Heart left ventricle (tissue), 13 donors: Measurements from ENCODE around the gene TENM3.

Experiments
- POLR2A ChIP-seq, 2 donors: fragments of 450-650 bp; IDR thresholded peaks; one replicate each; pipeline ENCODE4 v1.6.1; 2017; ENCODE audit warnings: antibody characterized with exemption in 2 of 2, mild to moderate bottlenecking in 2 of 2, moderate library complexity in 2 of 2
- TF ChIP-seq, protein P1 (sequence below), 12 donors: fragments of 200-600 bp; sonication (generic) in 4 of 12; IDR thresholded peaks; one replicate each; pipeline versions ENCODE4 v1.5.0 to v1.8.0; 2018 to 2022; ENCODE audit warnings: antibody characterized with exemption in 12 of 12, mild to moderate bottlenecking in 5 of 12
- donor health status: ischemic (EF 13 %, LVEDD 7.1; RV severe dilation, severe dysfunction).
- donor health status: DM: no; HTN: yes; CAD: no.
- donor health status: DM: no; HTN: no; CAD: no.
- donor health status: ischemic (EF 25% LVEDD 6.9; RV normal size, moderate dysfunction).
- donor health status: ischemic (EF 25% LVEDD 5.7; RV mildly dilated, moderate dysfunction).
- donor health status: ischemic (EF 35%, LVEDD 5.7; RV mildly dilated, moderate dysfunction).
- donor health status: nonischemic (EF 11% LVEDD 7.7; RV severe dilation, severe dysfunction).
- donor health status: DM: yes; HTN: yes; CAD: no.
- donor health status: PGD.
- donor health status: ischemic (EF 29% LVEDD 5.4; RV normal size, mild dysfunction).
- donor health status: nonischemic (EF 23%, LVEDD 6.1; RV moderate dilation, normal function).

DNA sequence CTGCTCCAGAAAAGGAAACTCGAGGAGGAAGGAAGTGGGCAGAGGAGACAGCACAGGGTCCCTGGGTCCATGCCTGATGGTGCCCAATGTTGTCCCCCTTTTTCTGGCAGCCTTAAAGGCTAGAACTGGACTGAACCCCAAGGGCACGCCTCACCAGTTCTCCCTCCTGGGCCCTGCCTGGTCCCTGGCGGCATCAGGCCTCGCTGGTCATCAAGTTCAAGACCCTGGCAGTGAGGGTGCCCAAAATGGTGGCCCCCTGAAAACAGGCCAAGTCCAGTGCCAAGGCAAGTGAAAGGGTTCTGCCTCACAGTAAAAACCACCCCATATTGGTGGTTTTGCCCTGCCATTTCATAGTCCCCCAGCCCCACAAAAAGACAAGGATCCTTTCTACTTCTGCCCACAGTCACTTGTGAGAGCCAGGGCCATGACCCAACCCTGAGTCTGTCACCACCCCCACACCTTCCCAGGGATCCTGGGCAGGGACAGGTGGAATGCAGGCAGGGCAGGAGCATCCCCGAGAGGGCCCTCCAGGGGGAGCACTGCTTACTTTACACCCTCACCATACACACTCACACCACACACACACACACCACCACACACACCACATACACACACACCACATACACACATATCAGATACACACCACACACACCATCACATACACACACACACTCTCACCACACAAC lies 566.4 kb downstream of the TENM3 start:
- TF ChIP-seq, protein P1, sequence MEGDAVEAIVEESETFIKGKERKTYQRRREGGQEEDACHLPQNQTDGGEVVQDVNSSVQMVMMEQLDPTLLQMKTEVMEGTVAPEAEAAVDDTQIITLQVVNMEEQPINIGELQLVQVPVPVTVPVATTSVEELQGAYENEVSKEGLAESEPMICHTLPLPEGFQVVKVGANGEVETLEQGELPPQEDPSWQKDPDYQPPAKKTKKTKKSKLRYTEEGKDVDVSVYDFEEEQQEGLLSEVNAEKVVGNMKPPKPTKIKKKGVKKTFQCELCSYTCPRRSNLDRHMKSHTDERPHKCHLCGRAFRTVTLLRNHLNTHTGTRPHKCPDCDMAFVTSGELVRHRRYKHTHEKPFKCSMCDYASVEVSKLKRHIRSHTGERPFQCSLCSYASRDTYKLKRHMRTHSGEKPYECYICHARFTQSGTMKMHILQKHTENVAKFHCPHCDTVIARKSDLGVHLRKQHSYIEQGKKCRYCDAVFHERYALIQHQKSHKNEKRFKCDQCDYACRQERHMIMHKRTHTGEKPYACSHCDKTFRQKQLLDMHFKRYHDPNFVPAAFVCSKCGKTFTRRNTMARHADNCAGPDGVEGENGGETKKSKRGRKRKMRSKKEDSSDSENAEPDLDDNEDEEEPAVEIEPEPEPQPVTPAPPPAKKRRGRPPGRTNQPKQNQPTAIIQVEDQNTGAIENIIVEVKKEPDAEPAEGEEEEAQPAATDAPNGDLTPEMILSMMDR (IDR thresholded peaks at IDR 0.05): no peak
- no peak for TF ChIP-seq POLR2A (IDR thresholded peaks at IDR 0.05)
